Lung (tissue), 12 donors: ENCODE data around the gene ACVR1B. TPM values are rescaled to one million over a fixed set of nuclear protein-coding genes. Genes with fewer than 3 reads are reported as not detected.
A peak's percentile ranks its signal among the peaks of the same experiment; 100 is the strongest.
"Not testable (repeated sequence)": the region's sequence is repeated elsewhere in the genome, so short reads cannot be mapped to it uniquely, and the experiment has no call there.

Experiments
- ATAC-seq: fragments of 200-7000 bp; cut with Tn5 transposase; one replicate; pipeline ENCODE4 v1.9.1; 2020; ENCODE audit warnings: moderate number of reproducible peaks; ENCODE audit not compliant: insufficient read depth, low FRiP score
- DNase-seq, 3 donors: peaks; one replicate each; pipeline ENCODE4 v3.0.0-alpha.2; 2013 to 2017
- H3K27ac ChIP-seq, 2 donors: one replicate each; pipeline ENCODE4 v1.5.1; 2013; ENCODE audit warnings: mild to moderate bottlenecking in 2 of 2, moderate library complexity in 2 of 2, control low read depth in 1 of 2, inconsistent platforms in 1 of 2, low read depth in 1 of 2, low read length in 1 of 2
- H3K27me3 ChIP-seq, 3 donors: one replicate each; pipeline ENCODE4 v1.5.1; 2013; ENCODE audit warnings: low read length in 2 of 3; ENCODE audit not compliant: control insufficient read depth in 3 of 3, insufficient read depth in 3 of 3
- H3K36me3 ChIP-seq, 4 donors: one replicate each; pipeline ENCODE4 v1.5.1; 2013; ENCODE audit warnings: low read length in 4 of 4, mild to moderate bottlenecking in 1 of 4, moderate library complexity in 1 of 4; ENCODE audit not compliant: control insufficient read depth in 4 of 4, insufficient read depth in 4 of 4
- H3K4me1 ChIP-seq, 5 donors: one replicate each; pipeline ENCODE4 v1.5.1; 2013; ENCODE audit warnings: low read length in 5 of 5, mild to moderate bottlenecking in 2 of 5, moderate library complexity in 1 of 5; ENCODE audit not compliant: control insufficient read depth in 5 of 5, insufficient read depth in 5 of 5
- H3K4me3 ChIP-seq: one replicate; pipeline ENCODE4 v1.5.1; 2013; ENCODE audit warnings: mild to moderate bottlenecking, control low read depth, moderate library complexity
- H3K9ac ChIP-seq, 2 donors: one replicate each; pipeline ENCODE4 v1.5.1; 2013; ENCODE audit warnings: low read length in 2 of 2, control low read depth in 1 of 2; ENCODE audit not compliant: insufficient read depth in 1 of 2
- H3K9me3 ChIP-seq, 4 donors: one replicate each; pipeline ENCODE4 v1.5.1; 2013; ENCODE audit warnings: low read length in 3 of 4, mild to moderate bottlenecking in 1 of 4, moderate library complexity in 1 of 4; ENCODE audit not compliant: control insufficient read depth in 4 of 4, insufficient read depth in 3 of 4
- WGBS, 2 donors: extraction: QIAGEN DNeasy Blood & Tissue Kit; methylation state at CpG; one replicate each; pipeline ENCODE4 v1.1.7; 2013; 5-methylcytosine and 5-hydroxymethylcytosine counted together
- polyA plus RNA-seq, 2 donors: library from polyadenylated mRNA; stranded (reverse); fragments of 200-250 nt; gene quantifications; one replicate each; pipeline ENCODE4 v1.2.1, GENCODE V29; 2013
- total RNA-seq, 2 donors: library from RNA; depleted of rRNA in 1 of 2; stranded (reverse); fragments of >200 nt in 1 of 2; gene quantifications; one replicate each; pipeline ENCODE4 v1.2.1, GENCODE V29; 2014 to 2021
- TF ChIP-seq, protein P1 (sequence below): IDR thresholded peaks from 2 replicates; pipeline ENCODE4 v1.5.1; 2012; ENCODE audit warnings: mild to moderate bottlenecking; ENCODE audit errors: control extremely low read depth, extremely low read depth
- donor health status: control.
- donor health status: control.
- donor health status: Bipolar disorder and iron deficiency.
- donor health status: healthy.
- donor health status: DM: yes; HTN: yes; CAD: no.

ACVR1B gene
- total and polyA plus RNA-seq, 4 donors, result 14.0 to 41.7 (median 21.0) TPM

DNA sequence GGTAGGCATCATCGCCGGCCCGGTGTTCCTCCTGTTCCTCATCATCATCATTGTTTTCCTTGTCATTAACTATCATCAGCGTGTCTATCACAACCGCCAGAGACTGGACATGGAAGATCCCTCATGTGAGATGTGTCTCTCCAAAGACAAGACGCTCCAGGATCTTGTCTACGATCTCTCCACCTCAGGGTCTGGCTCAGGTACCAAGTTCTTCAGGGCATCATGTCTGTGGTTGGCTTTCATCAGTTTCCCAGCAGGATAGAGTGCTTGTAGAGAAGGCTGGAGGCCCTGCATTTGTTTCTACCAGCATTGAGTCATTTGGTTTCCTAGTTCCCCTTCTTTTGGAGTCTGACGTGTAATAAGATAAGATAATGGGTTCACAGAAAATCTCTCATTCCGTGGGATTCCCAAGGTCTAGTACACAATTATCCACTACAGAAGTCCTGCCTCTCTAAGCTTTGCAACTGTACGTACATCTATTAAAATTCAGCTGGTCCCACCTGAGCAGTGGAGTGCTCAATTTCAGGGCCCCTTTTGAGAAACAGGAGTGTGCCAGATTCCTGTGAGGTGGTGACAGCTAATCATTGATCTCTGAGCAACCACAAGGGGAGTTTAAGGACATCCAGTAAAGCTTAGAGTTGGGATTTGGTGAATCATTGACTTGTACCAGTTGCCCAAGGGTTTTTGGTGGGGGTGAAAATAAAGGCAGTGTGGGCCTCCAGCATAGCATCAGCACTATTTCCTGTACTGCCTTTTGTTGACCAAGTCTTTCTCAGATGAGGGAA, 25.1 kb downstream of the ACVR1B start:
- Histone ChIP-seq H3K4me3 (no peak overlapping the region), H3K36me3 (peaks cover 7 to 25% (median 16%) of the 10 kb centered on the region in 4 donors)

DNA sequence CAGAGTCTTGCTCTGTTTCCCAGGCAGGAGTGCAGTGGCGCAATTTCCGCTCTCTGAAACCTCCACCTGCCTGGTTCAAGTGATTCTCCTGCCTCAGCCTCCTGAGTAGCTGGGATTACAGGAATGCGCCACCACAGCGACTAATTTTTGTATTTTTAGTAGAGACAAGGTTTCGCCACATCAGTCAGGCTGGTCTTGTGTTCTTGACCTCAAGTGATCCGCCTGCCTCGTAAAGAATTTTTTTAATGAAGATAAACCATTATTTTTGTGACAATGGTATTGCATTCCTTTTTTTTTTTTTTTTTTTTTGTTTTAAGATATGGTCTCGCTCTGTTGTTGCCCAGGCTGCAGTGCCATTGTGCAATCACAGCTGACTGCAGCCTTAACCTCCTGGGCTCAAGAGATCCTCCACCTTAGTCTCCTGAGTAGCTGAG, 25.8 kb downstream of the ACVR1B start:
- H3K9ac ChIP-seq, result no peak overlapping the region
- TF ChIP-seq, protein P1, sequence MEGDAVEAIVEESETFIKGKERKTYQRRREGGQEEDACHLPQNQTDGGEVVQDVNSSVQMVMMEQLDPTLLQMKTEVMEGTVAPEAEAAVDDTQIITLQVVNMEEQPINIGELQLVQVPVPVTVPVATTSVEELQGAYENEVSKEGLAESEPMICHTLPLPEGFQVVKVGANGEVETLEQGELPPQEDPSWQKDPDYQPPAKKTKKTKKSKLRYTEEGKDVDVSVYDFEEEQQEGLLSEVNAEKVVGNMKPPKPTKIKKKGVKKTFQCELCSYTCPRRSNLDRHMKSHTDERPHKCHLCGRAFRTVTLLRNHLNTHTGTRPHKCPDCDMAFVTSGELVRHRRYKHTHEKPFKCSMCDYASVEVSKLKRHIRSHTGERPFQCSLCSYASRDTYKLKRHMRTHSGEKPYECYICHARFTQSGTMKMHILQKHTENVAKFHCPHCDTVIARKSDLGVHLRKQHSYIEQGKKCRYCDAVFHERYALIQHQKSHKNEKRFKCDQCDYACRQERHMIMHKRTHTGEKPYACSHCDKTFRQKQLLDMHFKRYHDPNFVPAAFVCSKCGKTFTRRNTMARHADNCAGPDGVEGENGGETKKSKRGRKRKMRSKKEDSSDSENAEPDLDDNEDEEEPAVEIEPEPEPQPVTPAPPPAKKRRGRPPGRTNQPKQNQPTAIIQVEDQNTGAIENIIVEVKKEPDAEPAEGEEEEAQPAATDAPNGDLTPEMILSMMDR, result no peak
- WGBS, 2 donors, result 78 to 83% methylated on average over 8 of the region's 8 CpGs
- no peak for ATAC-seq
- H3K36me3 ChIP-seq, result peaks cover 14 to 25% (median 20%) of the 10 kb centered on the region in 4 donors
- no peak for DNase-seq
- peaks cover 5 to 38% (median 7%) of the 10 kb centered on the region in 5 donors for H3K4me1 ChIP-seq
- H3K4me3 ChIP-seq, result no peak overlapping the region
- peaks cover 0 to under 1% (median 0%) of the 10 kb centered on the region in 4 donors for H3K9me3 ChIP-seq
- no peaks in the 10 kb centered on the region for H3K27me3 ChIP-seq
- no peak overlapping the region for H3K27ac ChIP-seq

More for the DNA sequence above, 25.1 kb downstream of the ACVR1B start:
- no peak for DNase-seq
- WGBS, 2 donors, result 80 to 85% methylated on average over 10 of the region's 10 CpGs
- TF ChIP-seq, protein P1, result no peak
- Histone ChIP-seq H3K9ac (no peak overlapping the region), H3K27me3 (no peaks in the 10 kb centered on the region), H3K4me1 (peaks cover 5 to 45% (median 7%) of the 10 kb centered on the region in 5 donors), H3K9me3 (no peaks in the 10 kb centered on the region), H3K27ac (no peak overlapping the region)
- ATAC-seq, result no peak

DNA sequence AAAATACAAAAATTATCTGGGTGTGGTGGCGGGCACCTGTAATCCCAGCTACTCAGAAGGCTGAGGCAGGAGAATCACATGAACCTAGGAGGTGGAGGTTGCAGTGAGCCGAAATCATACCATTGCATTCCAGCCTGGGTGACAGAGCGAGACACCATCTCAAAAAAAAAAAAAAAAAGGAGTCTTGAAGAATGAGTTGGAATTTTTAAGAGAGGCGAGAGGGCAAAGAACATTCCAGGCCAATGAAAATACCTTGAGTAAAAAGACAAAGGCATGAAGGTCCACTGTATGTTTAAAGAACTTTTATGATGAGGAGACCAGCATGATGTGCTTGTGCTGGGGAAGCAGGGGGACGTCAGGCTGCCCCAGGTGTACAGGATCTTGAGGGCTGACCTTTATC, 27.8 kb downstream of the ACVR1B start:
- not testable (repeated sequence) for H3K9ac ChIP-seq, ATAC-seq, H3K4me3 ChIP-seq

DNA sequence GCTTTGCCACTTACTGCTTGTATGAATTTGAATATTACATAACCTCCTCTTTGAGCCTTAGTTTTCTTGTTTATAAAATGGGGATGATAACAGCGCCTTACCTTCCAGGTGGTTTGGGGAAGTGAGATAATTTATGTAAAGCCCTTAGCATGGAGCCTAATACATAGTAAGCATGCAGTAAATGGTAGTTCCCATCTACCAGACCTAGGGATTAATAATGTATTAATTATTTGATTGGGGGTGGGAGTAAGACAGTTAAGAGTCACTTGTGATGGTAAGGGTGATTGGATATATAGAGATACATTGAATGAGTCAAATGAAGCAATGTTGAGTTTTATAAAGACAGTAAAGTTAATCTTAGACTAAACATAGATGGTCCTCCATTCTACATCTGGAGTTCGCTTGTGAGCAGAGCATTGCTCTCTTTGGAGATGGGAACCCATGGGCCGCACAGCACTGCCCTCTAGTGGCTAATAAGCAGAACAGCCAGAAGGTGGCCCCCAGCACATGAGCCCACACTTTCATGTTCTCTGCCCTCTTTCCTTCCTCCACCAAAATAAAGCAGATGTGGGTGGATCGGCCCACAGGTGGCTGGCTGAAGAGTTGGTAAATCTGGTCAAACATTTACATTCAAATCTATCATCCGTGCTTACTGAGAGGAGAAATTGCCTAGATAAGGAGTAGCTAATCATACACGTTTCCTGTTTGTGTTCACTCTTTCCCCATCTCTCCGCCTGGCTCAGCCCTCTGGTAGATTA, 28.7 kb downstream of the ACVR1B start:
- Histone ChIP-seq H3K27ac (no peak overlapping the region), H3K9ac (no peak overlapping the region), H3K27me3 (no peaks in the 10 kb centered on the region), H3K4me3 (no peak overlapping the region), H3K9me3 (peaks cover 0 to 1% (median 0%) of the 10 kb centered on the region in 4 donors), H3K36me3 (peaks cover 22 to 40% (median 30%) of the 10 kb centered on the region in 4 donors), H3K4me1 (peaks cover 0 to 12% (median 0%) of the 10 kb centered on the region in 5 donors)
- 30 to 34% methylated on average over 7 of the region's 7 CpGs for WGBS, 2 donors
- TF ChIP-seq, protein P1, result peak; percentile 96
- peak; percentile 62 to 79 (median 79) for DNase-seq
- ATAC-seq, result peak; percentile 76

More for the DNA sequence above, 27.8 kb downstream of the ACVR1B start:
- Histone ChIP-seq H3K4me1 (peaks cover 0 to 20% (median 3%) of the 10 kb centered on the region in 5 donors), H3K36me3 (peaks cover 22 to 32% (median 25%) of the 10 kb centered on the region in 4 donors)
- 93 to 95% methylated on average over 5 of the region's 5 CpGs for WGBS, 2 donors
- not testable (repeated sequence) for H3K27ac ChIP-seq, H3K9me3 ChIP-seq, H3K27me3 ChIP-seq, DNase-seq
